GM19397 (cell line): ENCODE results near the gene PIAS3.
"Not testable (repeated sequence)": the region's sequence is repeated elsewhere in the genome, so short reads cannot be mapped to it uniquely, and the experiment has no call there.

ENCODE experiments used
- ATAC-seq: cut with Tn5 transposase; IDR thresholded peaks from one replicate; pipeline ENCODE4 v1.9.1; 2021; ENCODE audit warnings: mild to moderate bottlenecking, moderate library complexity; ENCODE audit not compliant: unreplicated experiment

The PIAS3 gene

DNA sequence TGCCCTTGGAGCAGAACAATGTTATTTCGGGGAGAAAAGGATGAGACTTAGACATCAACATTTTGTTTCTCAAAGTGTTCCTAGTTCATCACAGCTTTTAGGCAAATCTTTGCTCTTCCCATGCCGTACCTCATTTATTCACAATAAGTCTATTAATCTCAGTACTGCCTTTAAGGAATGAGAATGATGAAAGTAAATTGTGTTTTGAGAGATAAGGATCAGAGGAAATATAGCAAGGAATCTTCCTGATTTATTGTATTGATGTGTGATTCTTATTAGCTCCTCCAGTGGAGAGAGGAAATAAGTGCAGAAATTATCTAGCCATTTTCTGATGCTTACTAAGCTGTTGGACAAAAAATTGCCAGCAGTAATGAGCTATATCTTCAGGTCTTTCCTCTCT, 32.9 kb downstream of the PIAS3 start:
- no peak for ATAC-seq

GRCh38 chr1:145824499-145824842, 34.4 kb downstream of the PIAS3 start:
- no peak for ATAC-seq

DNA sequence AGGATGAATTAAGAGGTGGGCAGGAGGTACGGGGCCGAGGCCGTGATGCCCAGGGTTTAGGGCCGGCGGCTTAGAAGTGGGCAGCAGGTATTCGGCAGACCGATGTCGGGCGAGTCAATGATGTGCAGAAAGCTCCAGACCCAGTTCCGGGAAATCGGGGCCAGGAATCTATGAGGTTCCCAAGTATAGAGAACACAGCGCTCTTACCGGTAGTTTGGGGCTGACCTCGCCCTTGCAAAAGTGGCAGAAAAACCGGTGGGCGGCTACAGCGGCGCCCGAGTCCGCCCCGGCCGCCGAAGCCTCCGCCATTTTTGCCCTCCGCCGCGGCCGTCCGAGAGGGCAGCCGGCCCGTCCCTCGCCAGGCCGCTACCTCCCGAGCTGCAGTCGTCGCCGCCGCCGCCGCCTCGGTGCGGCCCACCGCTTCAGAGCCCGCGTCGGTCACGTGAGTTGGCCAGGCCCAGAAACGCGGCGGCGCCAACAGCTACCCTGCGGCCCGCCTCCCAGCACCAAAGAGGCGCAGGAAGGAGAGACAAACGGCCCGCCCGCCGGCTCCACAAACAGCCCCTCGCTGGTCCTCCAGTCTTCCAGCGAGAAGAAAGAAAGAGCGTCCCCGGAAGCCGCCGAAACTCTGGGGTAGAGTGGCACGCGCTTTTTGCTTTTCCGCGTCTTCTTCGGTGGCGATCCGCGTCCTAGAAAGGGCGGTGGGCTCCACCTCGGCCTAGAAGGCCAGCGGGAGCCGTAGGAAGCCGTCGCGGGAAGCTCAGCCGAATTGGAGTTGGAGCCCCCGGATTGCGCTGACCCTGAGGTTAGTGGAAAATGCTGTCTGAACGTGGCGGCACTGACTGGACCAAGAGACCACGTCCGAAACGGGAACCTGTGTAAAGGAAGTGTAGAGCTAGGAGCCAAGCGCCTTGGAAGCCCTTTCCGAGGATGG, 35.0 kb downstream of the PIAS3 start, which contains the start of the genes POLR3C and RNF115:
POLR3C (plus strand) TSS at position 636 of the 934 bp plus-strand sequence. CDS start 1,577 bp downstream, outside the sequence.
RNF115 (minus strand) TSS at position 531 of the 934 bp plus-strand sequence; CDS start at position 309, 222 bp downstream.
- ATAC-seq = peak; percentile 82

- not testable (repeated sequence) for ATAC-seq
These were observed 36.0 kb downstream of the PIAS3 start for GRCh38 chr1:145822779-145823331.

DNA sequence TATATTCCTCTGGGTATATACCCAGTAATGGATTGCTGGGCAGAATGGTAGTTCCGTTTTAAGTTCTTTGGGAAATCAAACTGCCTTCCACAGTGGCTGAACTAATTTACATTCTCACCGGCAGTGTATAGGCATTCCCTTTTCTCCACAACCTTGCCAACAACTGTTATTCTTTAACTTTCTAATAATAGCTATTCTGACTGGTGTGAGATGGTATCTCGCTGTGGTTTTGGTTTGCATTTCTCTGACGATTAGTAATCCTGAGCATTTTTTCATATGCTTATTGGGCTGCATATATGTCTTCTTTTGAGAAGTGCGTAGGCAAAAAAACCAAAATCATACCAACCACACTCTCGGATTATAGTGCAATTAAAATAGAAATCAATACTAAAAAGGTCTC, 40.8 kb downstream of the PIAS3 start:
- not testable (repeated sequence) for ATAC-seq

GRCh38 chr1:145812977-145813810, 45.7 kb downstream of the PIAS3 start:
- ATAC-seq = not testable (repeated sequence)

GRCh38 chr1:145806844-145807243, 52.0 kb downstream of the PIAS3 start:
- no peak for ATAC-seq

GRCh38 chr1:145806408-145806807, 52.5 kb downstream of the PIAS3 start:
- ATAC-seq = no peak

DNA sequence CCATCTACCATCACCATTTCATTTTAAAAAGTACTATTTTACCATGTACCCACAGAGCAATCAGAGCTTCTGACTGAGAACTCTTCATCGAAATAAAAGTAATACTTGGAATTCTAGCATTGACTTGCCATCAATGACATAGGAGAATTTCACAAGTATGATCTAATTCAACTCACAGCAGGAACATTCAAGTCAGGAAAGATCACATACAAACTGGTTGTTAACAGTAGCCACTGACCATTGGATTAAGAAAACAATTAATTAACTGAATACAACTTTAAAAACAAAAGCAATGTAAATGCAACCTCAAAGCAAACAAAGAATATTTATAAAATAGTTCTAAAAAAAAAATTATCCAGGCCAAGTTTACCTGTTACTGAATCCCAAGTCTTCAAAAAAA, 53.8 kb downstream of the PIAS3 start:
- ATAC-seq = no peak

DNA sequence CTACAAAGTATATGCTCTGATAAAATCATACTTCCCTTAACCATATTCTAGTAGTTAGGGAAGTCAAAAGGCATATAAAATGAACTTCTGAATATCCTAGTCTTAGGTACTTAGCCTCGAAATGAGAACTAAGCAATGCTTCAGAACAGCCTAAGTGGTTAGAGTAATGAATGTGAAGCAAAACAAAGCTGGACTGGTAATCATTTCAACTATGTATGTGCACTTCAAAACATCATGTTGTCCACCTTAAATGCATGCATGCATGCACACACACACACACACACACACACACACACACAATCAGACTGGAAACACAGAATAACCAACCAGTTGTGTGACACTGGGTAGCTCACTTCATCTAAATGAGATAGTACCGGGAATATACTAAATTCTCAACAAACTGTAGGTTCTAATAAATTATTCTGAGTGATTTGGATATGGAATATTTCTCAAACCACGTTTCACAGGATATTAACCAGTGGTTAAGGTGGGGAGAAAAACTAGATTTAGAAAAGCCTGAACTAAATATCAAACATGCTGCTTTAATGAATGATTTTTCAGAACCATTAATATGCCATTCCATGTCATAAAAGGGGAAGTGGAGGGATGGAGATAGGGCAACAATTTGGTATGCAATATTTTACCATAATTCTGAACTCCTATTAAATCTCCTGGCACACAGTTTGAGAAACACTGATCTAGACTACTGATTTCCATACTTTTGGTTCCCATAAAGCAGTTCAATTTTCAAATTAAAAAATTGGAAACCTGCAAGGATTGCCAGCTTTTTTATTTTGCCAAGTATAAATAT, 54.4 kb downstream of the PIAS3 start:
- ATAC-seq = no peak

DNA sequence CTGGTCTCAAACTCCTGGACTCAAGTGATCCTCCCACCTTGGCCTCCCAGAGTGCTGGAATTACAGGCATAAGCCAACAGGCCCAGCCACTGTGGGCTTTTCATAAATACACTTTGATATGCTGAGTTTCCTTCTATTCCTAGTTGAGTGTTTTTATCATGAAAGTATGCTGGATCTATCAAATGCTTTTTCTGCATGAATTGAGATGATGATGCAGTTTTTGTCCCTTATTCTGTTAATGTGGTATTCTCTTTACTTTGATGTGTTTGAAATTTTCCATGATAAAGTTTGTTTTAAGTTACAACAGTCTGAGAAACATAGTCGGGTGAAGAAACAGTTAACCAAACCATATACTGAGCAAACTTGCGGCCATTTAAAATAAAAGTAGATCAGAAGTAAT, 59.1 kb downstream of the PIAS3 start:
- no peak for ATAC-seq
